Activated naive CD4-positive, alpha-beta T cell treated with anti-CD3 and anti-CD28 coated beads for 36 hours (primary cell): Measurements from ENCODE around the gene ADAMTS14. TPM values are rescaled to one million over a fixed set of nuclear protein-coding genes. Genes with fewer than 3 reads are reported as not detected.

Source experiments
- CTCF ChIA-PET: fragments of 350-600 bp; sonication (Branson Sonifier 250); formaldehyde crosslinking; loops from one replicate; lab custom pipeline; 2021; ENCODE audit warnings: antibody characterized with exemption; lab: Charles Lee
- DNase-seq: peaks from one replicate; pipeline ENCODE4 v3.0.0-alpha.2; 2020
- H3K27ac Mint-ChIP-seq: one replicate; pipeline ENCODE4 v1.8.0; 2021; ENCODE audit warnings: mild to moderate bottlenecking, mixed read lengths
- H3K27me3 Mint-ChIP-seq: one replicate; pipeline ENCODE4 v1.8.0; 2021; ENCODE audit warnings: low read depth, mixed read lengths
- H3K36me3 Mint-ChIP-seq: one replicate; pipeline ENCODE4 v1.8.0; 2021; ENCODE audit warnings: low read depth, mixed read lengths
- H3K4me1 Mint-ChIP-seq: one replicate; pipeline ENCODE4 v1.8.0; 2021; ENCODE audit warnings: low read depth, mixed read lengths
- H3K4me3 Mint-ChIP-seq: one replicate; pipeline ENCODE4 v1.8.0; 2021; ENCODE audit warnings: mild to moderate bottlenecking, moderate library complexity, mixed read lengths
- H3K9me3 Mint-ChIP-seq: one replicate; pipeline ENCODE4 v1.8.0; 2021; ENCODE audit warnings: mixed read lengths
- intact Hi-C: fragments of 100-400 bp; cut with micrococcal nuclease; formaldehyde crosslinking; loops from one replicate; pipeline ENCODE4 v1.15.1; 2023
- total RNA-seq, 2 experiments: library from RNA; stranded (reverse); gene quantifications; one replicate each; pipeline ENCODE4 v1.2.3, GENCODE V29; 2021

ADAMTS14 gene
- total RNA-seq, 2 experiments from 2014 or later, result not detected

DNA sequence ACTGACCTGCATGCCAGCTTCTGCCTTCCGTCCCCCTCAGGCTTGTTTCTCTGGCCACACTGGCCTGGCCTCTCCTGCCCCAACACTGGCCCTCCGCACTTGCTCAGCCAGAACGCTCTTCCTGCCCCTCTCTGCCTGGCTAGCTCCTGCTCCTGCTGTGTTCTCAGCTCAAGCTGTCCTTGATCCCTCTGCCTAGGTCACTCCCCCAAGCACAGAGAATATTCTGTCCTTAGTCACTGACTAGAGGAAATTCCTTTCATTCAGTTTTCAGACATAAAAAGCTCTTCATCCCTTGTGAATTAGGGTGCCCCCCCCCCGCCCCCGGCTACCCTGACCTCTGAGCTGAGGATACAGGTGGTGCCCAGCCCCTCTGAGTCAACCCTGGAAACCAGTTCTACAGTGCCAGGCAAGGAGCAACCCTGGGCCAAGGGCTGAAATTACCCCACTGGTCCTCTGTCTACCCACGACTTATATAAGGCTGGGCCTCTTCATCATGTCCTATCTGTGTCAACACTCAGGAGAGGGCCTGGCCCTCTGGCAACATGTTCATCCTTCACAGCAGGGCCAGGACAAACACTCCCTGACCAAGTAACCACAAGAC lies 136.8 kb downstream of the ADAMTS14 start:
- Mint-ChIP-seq H3K4me3 (no peak overlapping the region), H3K9me3 (no peaks in the 10 kb centered on the region), H3K27ac (no peak overlapping the region), H3K4me1 (peaks cover under 1% of the 10 kb centered on the region), H3K27me3 (no peaks in the 10 kb centered on the region), H3K36me3 (no peaks in the 10 kb centered on the region)
- intact Hi-C loops, result no loop called here
- CTCF ChIA-PET, result no interaction called here
- no peak for DNase-seq

DNA sequence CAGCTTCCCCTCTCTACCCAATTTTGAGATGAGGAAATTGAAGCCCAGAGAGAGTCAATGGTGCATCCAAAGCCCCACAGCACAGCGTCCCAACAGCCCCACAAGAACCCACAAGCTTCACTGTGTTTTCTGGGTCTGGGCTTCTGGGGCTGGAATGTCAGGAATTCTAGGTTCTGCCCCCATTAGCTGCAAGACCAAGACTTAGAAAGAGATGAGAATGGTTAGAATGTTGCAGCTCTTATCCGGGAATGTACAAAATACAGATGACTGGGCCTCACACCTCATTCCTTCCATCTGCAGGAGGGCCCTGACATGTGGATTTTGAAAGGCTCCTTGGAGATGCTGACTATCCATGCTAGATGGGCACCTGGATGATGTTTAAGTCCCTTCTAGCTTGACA lies 137.4 kb downstream of the ADAMTS14 start:
- no peaks in the 10 kb centered on the region for H3K27me3 Mint-ChIP-seq
- CTCF ChIA-PET, result no interaction called here
- H3K9me3 Mint-ChIP-seq, result no peaks in the 10 kb centered on the region
- no peak for DNase-seq
- peaks cover 4% of the 10 kb centered on the region for H3K4me1 Mint-ChIP-seq
- H3K27ac Mint-ChIP-seq, result no peak overlapping the region
- intact Hi-C loops, result loop anchor here (10.0 kb wide), 1 partner anchor 395 kb away; no protein-coding TSS in a partner anchor
- no peaks in the 10 kb centered on the region for H3K36me3 Mint-ChIP-seq
- no peak overlapping the region for H3K4me3 Mint-ChIP-seq

DNA sequence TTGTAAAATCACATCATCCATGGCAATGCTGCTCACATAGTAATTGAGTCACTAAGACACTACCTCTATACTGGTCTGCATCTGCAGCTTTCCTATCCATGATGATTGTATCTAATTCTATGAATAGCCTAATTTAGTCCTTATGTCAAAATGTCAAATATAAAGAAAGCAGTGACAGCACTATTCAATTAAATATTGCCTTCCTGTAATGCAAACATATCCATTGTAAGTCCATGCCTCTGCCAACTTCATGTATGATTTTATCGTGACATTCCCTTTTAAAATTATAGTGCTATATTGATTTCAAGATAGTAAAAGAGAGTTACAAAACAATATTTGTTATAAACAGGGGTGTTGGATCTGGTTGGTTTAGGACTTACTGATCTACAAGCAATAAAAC lies 138.7 kb downstream of the ADAMTS14 start:
- Mint-ChIP-seq H3K27ac (no peak overlapping the region), H3K4me3 (no peak overlapping the region), H3K9me3 (no peaks in the 10 kb centered on the region), H3K36me3 (no peaks in the 10 kb centered on the region), H3K27me3 (no peaks in the 10 kb centered on the region), H3K4me1 (peaks cover 8% of the 10 kb centered on the region)
- CTCF ChIA-PET, result no interaction called here
- DNase-seq, result no peak
- intact Hi-C loops, result loop anchor here (10.0 kb wide), 1 partner anchor 394 kb away; no protein-coding TSS in a partner anchor

DNA sequence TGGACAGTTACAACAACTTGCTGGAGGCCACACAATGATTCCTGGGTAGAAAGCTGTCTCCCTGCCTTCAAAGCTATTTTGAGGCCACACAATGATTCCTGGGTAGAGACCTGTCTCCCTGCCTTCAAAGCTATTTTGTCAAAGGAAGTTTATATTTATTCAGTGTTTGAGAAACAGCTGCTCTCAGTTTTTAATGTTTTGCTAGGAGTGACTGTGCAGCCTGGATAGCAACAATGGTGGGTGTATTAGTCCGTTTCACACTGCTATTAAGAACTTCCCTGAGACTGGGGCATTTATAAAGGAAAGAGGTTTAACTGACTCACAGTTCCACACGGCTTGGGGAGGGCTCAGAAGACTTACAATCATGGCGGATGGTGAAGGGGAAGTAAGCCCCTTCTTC lies 139.6 kb downstream of the ADAMTS14 start:
- Mint-ChIP-seq H3K9me3 (no peaks in the 10 kb centered on the region), H3K4me1 (peaks cover 13% of the 10 kb centered on the region), H3K27ac (no peak overlapping the region), H3K4me3 (no peak overlapping the region), H3K27me3 (no peaks in the 10 kb centered on the region), H3K36me3 (peaks cover 2% of the 10 kb centered on the region)
- intact Hi-C loops, result loop anchor here (10.0 kb wide), 1 partner anchor 393 kb away; no protein-coding TSS in a partner anchor
- CTCF ChIA-PET, result no interaction called here
- DNase-seq, result no peak

Other genes with a start within 250 kb of the ADAMTS14 start
- gene NODAL, start 230.8 kb upstream of the ADAMTS14 start, total RNA-seq, result not detected
- gene PALD1, start 193.7 kb upstream of the ADAMTS14 start, total RNA-seq, result under 1 TPM; 0.69 TPM
- gene PRF1, start 69.8 kb upstream of the ADAMTS14 start, total RNA-seq, result 1 to 10 TPM; 7.5 to 8.2 TPM
- not detected for gene TBATA, start 112.9 kb downstream of the ADAMTS14 start, total RNA-seq
- 10 to 100 TPM; 14.8 to 17.2 TPM for gene SGPL1, start 143.4 kb downstream of the ADAMTS14 start, total RNA-seq
- gene PCBD1, start 216.1 kb downstream of the ADAMTS14 start, total RNA-seq, result 10 to 100 TPM; 33.0 to 37.2 TPM